ENCODE data around the gene AK8.

Gene AK8

DNA sequence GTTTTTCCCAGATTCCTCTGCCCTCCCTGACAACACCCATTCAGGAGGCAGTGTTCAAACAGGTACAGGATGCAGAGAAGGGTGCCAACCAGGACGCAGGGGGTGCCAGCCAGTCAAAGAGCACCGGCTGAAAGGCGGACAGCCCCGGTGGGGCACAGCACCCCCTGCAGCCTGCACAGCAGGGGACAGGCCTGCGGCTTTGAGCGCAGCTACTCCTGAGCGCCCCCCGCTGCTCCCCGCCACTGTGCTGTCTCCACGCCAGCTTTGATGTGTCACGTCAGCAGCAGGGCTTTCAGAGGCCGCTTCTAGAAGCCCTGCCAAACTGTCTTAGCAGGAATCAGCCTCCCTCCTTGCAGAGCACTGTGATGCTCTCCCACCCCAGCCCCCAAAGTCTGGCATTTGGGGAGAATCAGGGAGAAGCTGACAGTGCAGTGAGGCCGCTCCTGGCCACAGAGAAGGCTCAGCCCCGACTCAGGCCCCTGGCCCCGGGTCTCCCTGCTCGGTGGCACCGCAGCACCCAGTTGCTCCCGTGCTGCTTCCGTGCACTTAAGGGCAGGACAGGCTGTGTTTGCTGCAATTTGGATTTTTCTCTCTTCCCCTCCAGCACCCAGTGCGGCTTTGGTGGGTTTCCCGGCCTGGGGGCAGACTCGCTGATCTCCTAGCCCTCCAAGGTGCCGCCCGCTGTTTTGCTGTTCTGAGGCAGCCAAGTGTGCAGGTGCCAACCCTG lies 20.3 kb downstream of the AK8 start:
- no peak for DNase-seq

DNA sequence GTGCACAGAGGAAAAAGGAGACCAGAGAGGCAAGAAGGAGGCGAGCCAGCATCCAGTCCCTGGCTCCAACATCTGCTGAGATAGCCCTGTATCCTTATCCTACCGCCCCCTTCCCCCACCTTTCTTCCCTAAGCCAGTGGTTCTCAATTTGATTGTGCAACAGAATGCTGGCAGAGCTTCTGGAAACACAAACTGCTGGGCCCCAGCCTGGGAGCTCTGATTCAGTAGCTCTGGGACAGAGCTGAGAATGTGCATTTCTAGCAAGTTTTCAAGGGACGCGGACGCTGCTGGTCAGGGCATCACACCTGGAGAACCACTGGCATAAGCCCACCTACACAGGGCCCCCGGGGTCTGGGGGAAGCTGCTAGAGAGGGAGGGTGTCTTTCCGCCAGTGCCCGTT lies 21.1 kb downstream of the AK8 start:
- peak; percentile 69 for DNase-seq

DNA sequence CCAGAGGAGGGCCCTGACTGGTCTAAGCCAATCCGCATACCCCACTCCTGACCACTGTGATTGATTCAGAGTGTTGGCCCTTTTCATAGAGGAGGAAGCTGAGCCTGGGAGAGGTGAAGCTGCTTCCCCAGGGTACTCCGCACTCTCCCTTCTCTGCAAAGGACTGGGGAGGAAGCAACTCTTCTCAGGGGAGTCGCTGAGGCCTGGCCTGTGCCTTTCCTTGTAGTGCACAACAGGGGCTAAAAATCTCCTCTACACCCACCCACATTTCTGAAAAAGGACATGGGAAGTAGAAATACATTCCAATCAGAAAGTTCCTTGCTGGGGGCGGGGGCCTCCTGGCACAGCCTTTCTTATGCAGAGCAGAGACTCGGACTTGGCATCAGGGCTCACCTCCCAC lies 22.2 kb downstream of the AK8 start:
- DNase-seq = no peak

DNA sequence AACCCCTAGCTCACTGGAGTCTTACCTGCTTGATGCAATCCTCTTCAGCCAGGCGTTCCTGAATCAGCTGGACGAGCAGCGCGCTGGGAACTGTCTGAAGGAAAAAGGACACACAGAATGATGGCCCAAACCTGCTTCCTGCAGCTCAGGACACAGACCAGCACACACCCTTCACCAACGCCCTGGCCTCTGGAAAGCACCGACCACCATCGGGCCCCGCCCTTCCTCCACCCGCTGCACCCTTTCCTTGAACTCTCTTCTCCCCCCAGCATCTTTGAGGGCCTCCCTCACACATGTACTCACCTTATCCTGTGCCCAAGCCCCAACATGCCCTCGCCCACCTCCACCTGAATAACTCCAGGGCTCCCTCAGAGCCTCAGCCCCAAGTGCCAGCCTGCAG lies 23.3 kb downstream of the AK8 start:
- DNase-seq = no peak

DNA sequence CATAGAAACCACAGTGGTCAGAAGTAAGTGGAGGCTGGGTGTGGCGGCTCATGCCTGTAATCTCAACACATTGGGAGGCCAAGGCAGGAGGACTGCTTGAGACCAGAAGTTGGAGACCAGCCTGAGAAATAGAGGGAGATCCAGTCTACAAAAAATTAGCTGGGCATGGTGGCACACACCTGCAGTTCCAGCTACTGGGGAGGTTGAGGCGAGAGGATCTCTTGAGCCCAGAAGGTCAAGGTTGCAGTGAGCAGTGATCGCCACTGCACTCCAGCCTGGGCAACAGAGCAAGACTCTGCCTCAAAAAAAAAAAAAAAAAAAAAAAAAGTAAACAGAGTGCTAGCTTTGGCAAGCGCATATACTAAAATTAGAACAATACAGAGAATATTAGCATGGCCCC lies 24.6 kb downstream of the AK8 start:
- DNase-seq = no peak

DNA sequence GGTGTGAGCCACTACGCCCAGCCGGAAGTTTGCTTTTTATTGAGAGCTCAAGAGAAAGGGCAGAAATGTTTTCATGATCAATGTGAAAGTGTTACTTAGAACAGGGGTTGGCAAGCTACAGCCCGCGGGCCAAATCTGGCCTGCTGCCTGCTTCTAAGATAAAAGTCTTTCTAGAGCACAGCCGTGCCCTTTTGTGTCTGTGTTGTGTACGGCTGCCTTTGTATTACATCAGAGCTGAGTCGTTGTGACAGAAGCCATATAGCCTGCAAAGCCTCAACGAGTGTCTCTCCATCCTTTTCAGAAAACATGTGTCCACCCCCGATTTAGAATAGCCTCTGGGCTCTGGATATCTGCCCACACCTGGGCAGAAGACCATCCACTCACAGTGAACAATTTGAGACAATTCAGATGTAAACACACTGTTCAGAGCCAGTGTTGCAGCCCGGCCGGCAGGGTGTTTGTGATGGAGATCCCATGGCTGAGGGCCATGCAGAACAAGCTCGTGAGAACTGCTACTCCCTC lies 28.8 kb downstream of the AK8 start:
- DNase-seq = no peak

DNA sequence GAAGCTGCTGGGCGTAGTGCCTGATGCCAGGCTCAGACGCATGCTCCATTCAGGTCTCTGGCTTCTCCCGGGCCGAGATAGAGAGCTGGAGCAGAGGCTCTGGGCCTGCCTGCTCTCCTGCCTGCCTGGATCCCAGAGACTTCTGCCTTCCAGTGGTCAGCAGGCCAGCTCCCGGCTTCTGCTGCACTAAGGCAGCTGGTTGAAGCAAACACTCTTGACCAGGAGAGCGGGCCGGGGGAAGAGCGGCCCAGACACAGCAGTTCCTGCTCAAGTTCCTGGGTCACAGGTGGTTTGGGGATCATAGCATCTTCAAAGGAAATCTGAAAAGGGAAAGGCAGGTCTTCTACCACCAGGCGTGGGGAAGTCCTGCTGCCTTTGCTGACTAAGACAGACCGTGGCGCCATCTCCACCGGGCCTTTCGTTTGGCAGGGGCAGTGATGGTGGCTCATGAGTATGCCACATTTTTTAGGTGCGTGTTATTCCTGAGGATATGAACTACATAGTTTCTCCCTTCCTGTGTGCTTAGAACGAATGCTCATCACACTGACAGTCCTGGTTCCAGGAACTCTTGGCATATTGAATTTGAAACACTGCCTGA lies 31.1 kb downstream of the AK8 start:
- DNase-seq = no peak

DNA sequence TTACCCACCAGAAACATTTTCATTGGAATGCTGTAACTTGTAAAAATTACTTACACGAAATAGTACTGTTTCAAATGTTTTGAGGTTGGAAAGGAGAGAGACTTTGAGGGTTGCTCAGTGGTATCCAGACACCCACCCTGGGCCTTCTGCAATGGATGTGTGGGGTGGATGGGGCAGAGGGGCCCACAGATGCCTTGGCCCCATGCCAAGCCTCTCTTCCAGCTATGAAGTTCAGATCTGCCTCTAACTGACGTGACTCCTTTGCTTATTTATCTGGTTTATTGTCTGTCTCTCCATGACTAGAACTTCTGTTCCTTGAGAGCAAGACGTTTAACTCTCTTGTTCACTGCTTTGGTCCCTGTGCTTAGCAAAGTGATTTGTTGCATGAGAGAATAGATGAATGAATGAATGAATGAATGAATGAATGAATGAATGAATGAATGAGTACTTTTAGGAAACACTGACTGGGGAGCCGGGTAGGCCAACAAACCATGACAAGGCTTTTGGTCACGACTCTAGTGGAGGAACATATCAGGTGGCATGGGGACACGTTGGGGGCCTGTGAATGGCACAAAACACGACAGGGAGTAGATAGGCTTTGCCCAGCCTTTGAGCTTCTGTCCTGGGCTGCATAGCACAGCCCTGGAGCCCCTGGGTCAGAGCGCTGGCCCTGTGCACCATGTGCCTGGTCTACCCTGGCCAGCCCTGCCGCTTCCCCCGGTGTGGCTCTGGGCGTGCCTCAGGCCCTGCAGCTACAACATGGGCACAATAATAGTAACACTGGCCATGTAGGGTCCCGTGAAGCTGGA lies 31.8 kb downstream of the AK8 start:
- no peak for DNase-seq

DNA sequence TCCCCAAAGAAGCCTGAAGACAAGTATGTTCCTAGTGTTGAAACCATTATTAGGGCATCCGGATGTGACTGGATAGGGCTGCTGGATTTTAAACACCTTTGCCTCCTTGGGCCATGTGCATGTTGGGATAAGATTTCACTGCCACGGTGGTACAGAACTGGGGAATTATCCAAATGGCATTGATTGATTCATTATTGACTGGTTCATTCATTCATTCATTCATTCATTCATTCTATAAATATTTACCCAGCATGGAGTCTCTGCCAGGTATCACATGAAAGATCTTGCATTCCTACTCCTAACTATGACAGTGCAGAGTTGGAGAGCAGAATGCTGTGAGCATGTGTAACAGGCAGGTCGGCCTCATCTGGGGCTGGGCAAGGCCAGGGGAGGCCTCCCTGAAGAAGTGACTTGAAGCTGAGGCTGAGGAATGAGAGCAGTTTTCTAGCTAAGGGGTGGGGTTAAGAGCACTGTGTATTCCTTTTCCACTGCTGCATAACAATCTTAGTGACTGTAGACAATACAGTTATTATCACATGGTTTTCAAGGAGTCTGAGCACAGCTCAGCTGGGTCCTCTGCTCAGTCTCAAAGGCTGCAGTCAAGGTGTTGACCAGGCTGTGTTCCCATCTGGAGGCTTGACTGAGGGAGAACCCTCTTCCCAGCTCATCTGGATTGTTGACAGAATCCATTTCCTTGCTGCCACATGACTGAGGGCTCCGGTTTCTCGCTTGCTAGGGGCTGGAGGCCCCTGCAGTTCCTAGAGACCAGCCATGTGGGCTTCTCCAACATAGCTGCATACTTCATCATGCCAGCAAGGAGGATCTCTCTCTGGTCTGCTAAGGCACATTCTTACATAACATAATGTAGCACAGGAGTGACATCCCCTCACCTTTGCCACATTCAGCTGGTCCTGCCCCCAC lies 35.7 kb downstream of the AK8 start:
- no peak for DNase-seq

DNA sequence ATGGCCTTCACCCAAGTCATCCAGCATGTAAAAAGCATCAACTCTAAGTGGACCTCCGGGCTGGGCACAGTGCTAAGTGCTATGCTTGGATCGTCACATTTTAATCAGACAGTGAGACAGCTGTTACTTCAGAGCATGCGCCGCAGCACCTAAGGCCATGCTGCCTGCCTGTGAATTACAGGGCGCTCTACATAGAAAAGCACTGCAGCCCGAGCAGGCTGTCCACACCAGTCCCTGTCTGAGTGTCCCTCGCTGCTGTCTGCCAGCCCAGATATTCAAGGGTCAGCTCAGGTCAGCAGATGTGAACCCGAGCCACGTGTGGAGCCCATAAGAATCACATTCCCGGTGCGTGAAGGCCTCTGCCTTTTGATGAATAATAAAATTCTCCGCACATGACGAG lies 37.1 kb downstream of the AK8 start:
- no peak for DNase-seq

DNA sequence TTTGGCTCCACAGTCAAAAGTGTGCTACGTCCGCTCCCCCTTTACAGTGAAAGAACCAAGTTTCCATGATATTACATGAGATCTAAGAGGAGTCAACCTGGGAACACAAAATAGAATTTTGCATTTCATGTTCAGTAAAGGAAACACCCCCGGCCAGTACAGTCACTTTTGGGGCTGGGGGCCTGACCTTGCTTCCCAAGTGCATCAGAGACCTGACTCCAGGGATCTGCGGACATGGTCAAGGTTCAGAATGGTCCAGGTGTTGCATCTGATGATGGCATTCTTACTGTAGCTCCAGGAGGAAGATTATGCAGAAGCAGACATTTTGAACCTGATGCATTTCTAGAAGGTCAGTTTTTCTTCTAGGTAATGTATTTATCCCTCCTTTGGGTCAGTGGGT lies 39.8 kb downstream of the AK8 start:
- DNase-seq = no peak

DNA sequence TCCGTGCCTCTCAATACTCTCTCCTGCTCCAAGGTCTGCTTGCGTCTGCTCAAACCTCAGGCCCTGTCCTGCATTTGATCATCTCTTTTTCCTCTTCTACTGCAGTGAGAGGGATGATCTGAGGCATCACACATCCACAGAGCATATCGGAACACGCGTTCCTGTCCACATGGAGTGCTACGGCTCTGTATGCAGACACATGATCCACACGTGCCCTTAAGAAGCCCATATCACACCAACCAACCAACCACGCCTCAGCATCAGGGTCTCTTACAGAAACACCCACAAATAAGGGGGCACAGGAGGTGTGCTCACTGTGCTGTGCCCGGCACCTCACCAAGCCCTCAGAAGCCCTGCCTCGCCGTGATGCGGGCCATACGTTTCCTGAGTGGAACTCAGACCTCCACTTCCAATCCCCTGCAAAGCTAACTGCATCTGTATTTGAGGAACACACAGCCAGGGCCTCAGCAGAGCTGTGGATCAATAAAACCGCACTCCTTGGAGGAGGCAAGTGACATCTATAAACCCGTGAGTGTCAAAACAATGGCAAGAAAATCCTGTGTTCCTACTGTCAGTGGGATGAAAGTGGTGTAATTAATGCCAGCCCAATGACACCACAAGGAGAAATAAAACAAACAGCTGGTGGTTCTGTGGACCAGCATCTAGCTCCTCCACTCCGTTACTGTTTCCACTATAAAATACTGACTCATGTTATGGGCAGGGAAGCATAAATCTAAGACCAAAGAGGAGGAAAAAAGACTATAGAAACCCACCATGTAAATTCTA lies 40.4 kb downstream of the AK8 start:
- DNase-seq = no peak

DNA sequence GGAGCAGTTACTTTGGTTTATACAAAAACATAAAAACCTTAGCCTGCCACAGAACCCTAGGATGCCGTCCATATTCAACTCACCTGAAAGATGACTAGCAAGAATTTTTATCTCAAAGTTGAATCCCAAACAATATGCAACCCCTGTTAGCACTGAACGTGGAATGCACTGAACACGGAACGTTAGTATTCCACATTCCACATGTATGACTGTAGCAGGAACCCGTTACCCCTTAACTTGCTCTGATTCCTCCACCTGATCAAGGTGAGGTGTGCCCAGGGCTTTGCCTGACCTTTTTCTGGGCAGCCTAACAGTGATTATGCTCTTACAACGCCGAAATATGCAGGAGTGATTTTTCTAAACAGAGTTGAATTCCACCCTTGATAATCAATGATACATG lies 43.7 kb downstream of the AK8 start:
- DNase-seq = no peak

DNA sequence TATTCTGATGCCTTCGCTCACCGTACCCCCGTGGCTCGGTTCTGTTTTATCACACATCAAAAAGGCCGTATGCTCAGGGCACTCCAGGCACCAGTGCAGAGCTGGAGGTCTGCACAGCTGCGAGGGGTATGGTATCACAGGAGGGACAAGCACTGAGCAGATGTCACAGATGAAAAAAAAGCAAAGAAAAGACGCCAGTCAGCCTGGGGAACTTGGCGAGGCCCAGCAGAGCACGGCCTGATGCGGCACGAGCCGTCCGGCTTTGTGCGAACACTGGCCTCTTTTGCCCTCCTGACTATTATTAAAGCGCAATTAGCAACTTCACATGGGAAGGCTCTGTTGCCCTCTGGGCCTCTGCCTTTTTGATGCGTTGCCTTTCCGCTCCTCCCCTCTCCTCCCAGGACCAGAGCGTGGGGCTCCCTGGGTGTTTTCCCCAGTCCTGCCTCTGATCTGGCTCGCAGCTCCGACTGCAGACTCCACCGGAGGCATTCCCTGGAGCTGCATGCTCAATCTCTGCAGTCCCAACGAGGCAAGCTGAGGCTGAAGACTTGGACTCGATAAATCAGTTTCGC lies 44.4 kb downstream of the AK8 start:
- no peak for DNase-seq

DNA sequence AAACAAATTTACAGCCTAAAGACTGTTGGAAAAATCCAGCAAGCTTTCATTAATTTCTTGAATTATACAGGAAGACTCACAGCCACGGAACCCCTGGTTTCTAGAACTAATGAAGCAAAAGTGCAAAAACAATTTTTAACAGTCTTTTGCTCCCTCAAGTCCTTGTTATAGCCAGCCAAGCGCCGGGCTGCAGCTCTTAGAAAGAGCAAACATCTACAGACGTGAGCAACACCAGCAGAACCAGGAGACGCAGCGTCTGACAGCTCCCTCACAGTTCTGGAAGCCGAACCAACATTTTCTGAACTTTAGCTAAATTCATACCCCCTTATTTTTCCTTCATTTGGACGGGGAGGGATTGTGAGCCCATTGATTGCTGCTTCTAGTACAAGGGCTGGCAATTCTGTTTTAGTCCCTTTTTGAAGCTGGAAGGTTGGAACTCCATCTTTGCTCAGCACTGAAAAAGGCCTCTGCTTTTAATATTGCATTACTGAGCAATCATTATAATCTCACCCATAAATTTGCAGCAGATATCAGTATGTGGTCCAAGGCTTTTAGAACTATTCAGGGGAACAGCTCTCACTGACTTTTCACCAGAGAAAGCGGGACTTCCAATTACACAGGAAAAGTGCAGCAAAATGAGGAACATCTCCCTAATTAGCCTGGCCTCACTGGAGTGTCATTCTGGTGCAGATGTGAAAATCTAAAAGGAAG lies 45.8 kb downstream of the AK8 start:
- DNase-seq = no peak

DNA sequence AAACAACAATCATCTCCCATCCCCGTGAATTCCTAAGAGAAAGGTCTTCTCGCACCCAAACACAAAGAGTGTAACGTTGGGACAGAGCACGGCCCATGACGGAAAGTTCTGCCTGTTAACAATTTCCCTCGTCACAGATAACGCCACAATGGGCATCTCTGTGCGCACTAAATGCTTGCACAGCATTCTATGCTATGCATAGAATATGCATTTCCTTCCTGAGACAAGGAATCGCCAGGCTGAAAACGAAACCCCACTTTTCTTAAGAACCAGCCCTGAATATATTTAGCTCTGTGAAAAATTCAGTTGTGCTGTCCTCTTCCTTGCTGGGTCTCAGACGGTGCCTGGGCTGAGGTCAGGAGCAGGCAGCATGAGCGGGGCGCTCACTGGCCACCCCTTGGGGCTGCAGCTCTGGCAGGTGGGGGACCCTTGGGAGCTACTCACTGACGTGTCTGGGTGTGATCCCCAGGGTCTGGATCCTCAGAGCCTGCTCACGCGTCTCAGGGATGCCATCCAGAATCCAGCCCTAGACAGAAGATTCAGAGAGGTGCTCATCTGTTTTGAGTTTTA lies 49.8 kb downstream of the AK8 start:
- no peak for DNase-seq

DNA sequence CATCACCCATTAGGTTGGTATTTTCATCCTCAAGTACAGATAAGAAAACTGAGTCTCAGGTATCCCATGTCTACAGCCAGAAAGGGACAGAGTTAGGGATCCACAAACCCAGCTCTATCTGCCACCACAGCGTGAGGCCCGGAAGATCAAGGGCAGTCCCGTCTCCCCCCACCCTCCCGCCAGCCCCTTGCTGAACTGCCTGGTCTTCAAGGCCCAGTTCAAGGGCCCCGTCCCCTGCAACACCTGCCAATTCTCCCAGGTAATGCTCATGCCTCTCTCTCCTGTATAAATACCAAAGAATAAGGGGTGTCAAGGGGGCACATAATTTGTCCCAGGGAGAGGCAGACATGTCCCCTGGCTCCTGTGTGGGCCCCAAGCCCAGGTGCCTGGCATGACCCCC lies 50.7 kb downstream of the AK8 start:
- no peak for DNase-seq

DNA sequence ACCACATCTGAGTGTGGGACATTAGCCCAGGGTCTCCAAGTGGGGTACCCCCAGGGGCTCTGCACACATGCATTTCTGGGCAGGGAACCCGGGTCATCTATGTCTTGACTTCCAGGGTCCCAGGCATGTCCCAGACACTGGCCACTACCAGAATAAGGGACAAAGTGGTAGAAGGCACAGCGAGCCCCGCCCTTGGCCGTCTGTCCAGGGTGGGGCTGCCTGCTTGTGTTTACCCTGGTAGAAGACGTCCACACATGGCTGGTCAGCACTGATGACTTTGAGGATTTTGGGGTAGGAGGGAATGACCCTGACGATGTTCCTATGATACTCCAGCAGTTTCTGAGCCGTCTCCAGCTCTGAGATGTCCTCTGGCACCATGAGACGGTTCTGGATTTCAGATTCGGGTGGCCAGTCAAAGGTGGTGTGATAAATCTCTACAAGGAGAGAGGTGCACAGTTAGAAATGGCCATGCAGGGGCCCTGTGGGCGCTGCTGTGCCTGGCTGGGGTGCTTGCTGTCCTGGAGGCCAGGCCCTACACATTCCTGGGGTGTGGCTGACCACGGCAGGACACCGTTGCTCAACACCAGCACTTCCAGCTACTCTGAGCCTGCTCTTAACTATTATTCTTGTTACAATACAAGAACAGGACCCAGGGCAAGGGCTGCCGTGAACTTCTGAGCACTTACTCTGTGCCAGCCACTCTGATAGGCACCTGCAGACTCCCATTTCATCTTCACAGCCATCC lies 51.3 kb downstream of the AK8 start:
- no peak for DNase-seq

DNA sequence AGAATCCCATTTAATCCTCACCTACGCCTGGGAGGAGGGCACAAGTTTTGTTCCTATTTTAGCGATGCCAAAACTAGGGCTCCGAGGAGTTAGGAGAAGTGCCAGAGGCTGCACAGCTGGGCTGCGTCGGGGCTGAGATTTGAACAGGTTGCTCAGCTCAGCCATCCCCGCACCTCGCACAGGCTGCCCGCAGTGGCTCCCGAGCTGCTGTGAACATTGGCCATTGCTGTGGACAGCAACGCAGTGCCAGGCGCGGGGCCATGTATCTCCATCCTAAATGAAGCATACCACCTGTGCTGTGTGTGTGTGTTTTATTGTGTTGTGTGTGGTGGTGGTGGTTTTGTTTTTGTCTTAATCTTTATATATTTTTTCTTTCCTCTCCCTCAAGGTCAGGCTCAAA lies 52.0 kb downstream of the AK8 start:
- no peak for DNase-seq

DNA sequence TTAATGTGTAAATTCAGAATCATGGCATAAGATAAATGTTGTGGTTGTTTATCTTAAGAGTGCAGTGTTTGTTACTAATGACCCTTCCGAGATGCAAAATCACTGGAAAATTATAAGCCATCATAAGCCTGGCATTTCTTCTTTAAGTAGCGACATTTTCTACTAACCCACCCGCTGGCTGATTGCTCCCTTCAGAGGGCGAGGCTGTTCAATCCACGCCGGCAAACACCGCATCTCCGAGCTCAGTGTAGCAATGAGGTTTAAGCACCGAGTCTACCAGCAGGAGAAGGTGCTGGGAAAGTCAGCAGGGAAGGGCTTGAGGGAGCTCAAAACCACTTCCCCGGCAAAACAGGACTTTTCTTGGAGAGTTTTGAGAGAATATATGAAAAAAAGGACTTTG lies 52.7 kb downstream of the AK8 start:
- DNase-seq = no peak

Data from left hindlimb (tissue), 1 donor.